Measurements from ENCODE around the gene GBE1. TPM values are rescaled to one million over a fixed set of nuclear protein-coding genes. Genes with fewer than 3 reads are reported as not detected.
A peak's percentile ranks its signal among the peaks of the same experiment; 100 is the strongest.

GBE1 gene
- total and polyA plus RNA-seq, 11 donors = 32.3 to 204 (median 95.9) TPM

- WGBS, 4 donors = 60 to 71% (median 70%) methylated on average over 2 of the region's 2 CpGs
- TF ChIP-seq, protein P1, sequence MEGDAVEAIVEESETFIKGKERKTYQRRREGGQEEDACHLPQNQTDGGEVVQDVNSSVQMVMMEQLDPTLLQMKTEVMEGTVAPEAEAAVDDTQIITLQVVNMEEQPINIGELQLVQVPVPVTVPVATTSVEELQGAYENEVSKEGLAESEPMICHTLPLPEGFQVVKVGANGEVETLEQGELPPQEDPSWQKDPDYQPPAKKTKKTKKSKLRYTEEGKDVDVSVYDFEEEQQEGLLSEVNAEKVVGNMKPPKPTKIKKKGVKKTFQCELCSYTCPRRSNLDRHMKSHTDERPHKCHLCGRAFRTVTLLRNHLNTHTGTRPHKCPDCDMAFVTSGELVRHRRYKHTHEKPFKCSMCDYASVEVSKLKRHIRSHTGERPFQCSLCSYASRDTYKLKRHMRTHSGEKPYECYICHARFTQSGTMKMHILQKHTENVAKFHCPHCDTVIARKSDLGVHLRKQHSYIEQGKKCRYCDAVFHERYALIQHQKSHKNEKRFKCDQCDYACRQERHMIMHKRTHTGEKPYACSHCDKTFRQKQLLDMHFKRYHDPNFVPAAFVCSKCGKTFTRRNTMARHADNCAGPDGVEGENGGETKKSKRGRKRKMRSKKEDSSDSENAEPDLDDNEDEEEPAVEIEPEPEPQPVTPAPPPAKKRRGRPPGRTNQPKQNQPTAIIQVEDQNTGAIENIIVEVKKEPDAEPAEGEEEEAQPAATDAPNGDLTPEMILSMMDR (IDR thresholded peaks at IDR 0.05) = no peak
- TF ChIP-seq POLR2A (IDR thresholded peaks at IDR 0.05) = no peak
- H3K4me3 ChIP-seq = no peak overlapping the region
- peaks cover 0 to 6% (median 0%) of the 10 kb centered on the region in 12 donors for H3K4me1 ChIP-seq
- no peaks in the 10 kb centered on the region for H3K9me3 ChIP-seq
- intact Hi-C loops (cut with DNase I) = no loop called here
- H3K36me3 ChIP-seq = peaks cover 0 to 5% (median 0%) of the 10 kb centered on the region in 9 donors
- no peak overlapping the region for H3K27ac ChIP-seq
- no peak for DNase-seq
- no peaks in the 10 kb centered on the region for H3K27me3 ChIP-seq
- no peak for ATAC-seq
Measured at GRCh38 chr3:81601707-81602305, 159.6 kb downstream of the GBE1 start.

DNA sequence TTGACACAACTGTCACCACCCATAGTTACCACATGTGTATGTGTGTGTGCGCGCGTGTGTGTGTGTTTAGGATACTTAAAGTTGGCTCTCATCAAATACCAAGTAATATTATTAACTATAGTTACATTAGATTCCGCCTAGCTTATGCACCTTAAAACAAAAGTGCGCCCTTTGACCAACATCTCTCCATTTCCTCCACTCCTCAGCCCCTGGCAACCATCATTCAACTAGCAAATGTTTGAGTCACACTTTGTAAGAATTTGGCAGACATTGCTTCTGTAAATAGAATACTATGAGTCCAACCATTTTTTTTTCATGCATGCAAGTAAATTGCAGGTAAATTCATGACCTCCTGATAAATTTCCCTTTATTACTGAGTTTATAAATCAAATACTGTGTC lies 169.3 kb downstream of the GBE1 start:
- DNase-seq (no peak), ATAC-seq (peak in 3 of 4 donors; percentile 54 to 75 (median 60))
- intact Hi-C loops (cut with DNase I) = no loop called here
- WGBS, 4 donors = 93 to 98% (median 95%) methylated on average over 5 of the region's 5 CpGs
- Histone ChIP-seq H3K36me3 (peaks cover 0 to 55% (median 8%) of the 10 kb centered on the region in 9 donors), H3K4me1 (peaks cover 0 to 7% (median 0%) of the 10 kb centered on the region in 12 donors), H3K4me3 (no peak overlapping the region), H3K9me3 (no peaks in the 10 kb centered on the region), H3K27ac (no peak overlapping the region), H3K27me3 (no peaks in the 10 kb centered on the region)
- TF ChIP-seq, protein P1 (IDR thresholded peaks at IDR 0.05) = no peak
- TF ChIP-seq POLR2A (IDR thresholded peaks at IDR 0.05) = no peak

DNA sequence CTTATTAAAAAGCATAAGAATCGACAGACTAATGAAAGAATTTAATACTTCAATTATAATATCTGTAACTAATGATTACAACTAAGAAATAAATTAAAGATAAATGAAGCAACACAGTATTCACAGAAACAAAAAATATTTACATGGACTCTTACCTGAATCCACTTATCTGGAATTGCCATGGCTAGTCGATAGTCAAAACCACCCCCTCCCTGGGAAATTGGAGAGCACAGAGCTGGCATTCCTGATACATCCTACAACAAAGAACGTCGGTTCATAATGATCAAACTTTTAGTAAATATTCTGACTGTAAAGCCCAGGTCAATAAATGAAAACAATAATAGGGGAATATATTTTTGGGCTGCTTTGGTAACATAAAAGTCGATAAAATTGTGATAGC lies 175.5 kb downstream of the GBE1 start:
- ATAC-seq (no peak), DNase-seq (no peak)
- Histone ChIP-seq H3K27me3 (no peaks in the 10 kb centered on the region), H3K4me3 (no peak overlapping the region), H3K4me1 (peaks cover 0 to 4% (median 0%) of the 10 kb centered on the region in 12 donors), H3K36me3 (peaks cover 0 to 58% (median 7%) of the 10 kb centered on the region in 9 donors), H3K27ac (no peak overlapping the region), H3K9me3 (no peaks in the 10 kb centered on the region)
- intact Hi-C loops (cut with DNase I) = loop anchor here in 3 of 10 donors (10.0 kb wide), 1 partner anchor 549 kb away; no protein-coding TSS in a partner anchor
- TF ChIP-seq, protein P1 (IDR thresholded peaks at IDR 0.05) = no peak
- WGBS, 4 donors = 86 to 94% (median 93%) methylated on average over 5 of the region's 5 CpGs

DNA sequence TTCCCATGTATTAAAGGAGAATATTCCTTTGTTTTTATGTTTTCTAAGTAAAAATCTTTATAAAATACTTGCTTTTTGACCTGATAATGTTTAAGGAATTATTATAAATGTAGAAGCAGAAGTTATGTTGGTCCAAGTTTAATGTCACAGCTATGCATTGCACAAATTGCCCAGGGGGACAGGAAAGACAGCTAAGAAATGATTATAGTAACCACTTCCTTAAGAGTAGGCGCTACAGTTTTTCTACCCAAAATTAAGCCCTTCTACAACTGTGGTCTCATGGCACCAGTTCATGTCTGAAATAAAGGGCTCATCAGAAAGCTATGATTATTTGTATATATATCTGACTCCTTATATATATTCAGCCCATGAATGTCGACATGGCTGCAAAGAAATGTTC lies 176.4 kb downstream of the GBE1 start:
- no peak for DNase-seq
- ATAC-seq = no peak
- TF ChIP-seq, protein P1 (IDR thresholded peaks at IDR 0.05) = no peak
- TF ChIP-seq POLR2A (IDR thresholded peaks at IDR 0.05) = no peak
- peaks cover 0 to 11% (median 0%) of the 10 kb centered on the region in 12 donors for H3K4me1 ChIP-seq
- intact Hi-C loops (cut with DNase I) = loop anchor here in 3 of 10 donors (10.0 kb wide), 1 partner anchor 550 kb away; no protein-coding TSS in a partner anchor
- H3K36me3 ChIP-seq = peaks cover 0 to 56% (median 7%) of the 10 kb centered on the region in 9 donors
- H3K4me3 ChIP-seq = no peak overlapping the region
- no peaks in the 10 kb centered on the region for H3K27me3 ChIP-seq
- 90 to 96% (median 93%) methylated on average over 2 of the region's 2 CpGs for WGBS, 4 donors
- no peak overlapping the region for H3K27ac ChIP-seq
- no peaks in the 10 kb centered on the region for H3K9me3 ChIP-seq
